Measurements from ENCODE around the gene OR8D4.

OR8D4 gene

DNA sequence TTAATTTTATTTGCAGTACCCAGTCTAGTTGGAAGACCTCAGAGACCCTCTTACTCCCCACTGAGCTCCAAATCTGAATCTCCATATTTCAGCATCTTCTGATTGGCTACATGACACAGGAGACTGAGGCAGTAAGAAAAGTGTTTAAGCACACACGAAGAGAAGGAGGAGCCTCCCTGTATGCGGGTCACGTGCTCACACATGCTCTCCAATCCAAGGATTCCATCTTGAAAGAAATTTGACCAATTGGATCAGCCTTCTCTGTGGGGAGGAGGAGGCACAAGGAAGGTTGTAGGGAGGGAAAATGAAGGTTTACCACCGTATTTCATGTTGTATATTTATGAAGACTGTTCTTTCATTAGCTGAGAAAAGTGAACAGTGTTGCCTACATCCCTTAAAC, 40.4 kb downstream of the OR8D4 start:
- TF ChIP-seq ZNF266 (tag by site-specific recombination; IDR thresholded peaks at IDR 0.05; ENCODE audit: low read depth): no peak
- no peak for TF ChIP-seq YY1 (tag by site-specific recombination; IDR thresholded peaks at IDR 0.05)
- TF ChIP-seq, protein P1, sequence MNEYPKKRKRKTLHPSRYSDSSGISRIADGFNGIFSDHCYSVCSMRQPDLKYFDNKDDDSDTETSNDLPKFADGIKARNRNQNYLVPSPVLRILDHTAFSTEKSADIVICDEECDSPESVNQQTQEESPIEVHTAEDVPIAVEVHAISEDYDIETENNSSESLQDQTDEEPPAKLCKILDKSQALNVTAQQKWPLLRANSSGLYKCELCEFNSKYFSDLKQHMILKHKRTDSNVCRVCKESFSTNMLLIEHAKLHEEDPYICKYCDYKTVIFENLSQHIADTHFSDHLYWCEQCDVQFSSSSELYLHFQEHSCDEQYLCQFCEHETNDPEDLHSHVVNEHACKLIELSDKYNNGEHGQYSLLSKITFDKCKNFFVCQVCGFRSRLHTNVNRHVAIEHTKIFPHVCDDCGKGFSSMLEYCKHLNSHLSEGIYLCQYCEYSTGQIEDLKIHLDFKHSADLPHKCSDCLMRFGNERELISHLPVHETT (tag by site-specific recombination; IDR thresholded peaks at IDR 0.05): no peak
- no peak for TF ChIP-seq ZNF549 (tag by site-specific recombination; IDR thresholded peaks at IDR 0.05)
- TF ChIP-seq, protein P2, sequence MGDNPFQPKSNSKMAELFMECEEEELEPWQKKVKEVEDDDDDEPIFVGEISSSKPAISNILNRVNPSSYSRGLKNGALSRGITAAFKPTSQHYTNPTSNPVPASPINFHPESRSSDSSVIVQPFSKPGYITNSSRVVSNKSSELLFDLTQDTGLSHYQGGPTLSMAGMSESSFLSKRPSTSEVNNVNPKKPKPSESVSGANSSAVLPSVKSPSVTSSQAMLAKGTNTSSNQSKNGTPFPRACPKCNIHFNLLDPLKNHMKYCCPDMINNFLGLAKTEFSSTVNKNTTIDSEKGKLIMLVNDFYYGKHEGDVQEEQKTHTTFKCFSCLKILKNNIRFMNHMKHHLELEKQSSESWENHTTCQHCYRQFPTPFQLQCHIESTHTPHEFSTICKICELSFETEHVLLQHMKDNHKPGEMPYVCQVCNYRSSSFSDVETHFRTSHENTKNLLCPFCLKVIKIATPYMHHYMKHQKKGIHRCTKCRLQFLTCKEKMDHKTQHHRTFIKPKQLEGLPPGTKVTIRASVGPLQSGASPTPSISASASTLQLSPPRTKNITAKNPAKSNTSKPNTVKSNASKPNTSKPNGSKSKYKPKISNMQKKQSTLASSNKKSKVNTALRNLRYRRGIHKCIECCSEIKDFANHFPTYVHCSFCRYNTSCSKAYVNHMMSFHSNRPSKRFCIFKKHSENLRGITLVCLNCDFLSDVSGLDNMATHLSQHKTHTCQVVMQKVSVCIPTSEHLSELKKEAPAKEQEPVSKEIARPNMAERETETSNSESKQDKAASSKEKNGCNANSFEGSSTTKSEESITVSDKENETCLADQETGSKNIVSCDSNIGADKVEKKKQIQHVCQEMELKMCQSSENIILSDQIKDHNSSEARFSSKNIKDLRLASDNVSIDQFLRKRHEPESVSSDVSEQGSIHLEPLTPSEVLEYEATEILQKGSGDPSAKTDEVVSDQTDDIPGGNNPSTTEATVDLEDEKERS (tag by site-specific recombination; IDR thresholded peaks at IDR 0.05): no peak
- TF ChIP-seq, protein P3, sequence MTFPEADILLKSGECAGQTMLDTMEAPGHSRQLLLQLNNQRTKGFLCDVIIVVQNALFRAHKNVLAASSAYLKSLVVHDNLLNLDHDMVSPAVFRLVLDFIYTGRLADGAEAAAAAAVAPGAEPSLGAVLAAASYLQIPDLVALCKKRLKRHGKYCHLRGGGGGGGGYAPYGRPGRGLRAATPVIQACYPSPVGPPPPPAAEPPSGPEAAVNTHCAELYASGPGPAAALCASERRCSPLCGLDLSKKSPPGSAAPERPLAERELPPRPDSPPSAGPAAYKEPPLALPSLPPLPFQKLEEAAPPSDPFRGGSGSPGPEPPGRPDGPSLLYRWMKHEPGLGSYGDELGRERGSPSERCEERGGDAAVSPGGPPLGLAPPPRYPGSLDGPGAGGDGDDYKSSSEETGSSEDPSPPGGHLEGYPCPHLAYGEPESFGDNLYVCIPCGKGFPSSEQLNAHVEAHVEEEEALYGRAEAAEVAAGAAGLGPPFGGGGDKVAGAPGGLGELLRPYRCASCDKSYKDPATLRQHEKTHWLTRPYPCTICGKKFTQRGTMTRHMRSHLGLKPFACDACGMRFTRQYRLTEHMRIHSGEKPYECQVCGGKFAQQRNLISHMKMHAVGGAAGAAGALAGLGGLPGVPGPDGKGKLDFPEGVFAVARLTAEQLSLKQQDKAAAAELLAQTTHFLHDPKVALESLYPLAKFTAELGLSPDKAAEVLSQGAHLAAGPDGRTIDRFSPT (tag by site-specific recombination; IDR thresholded peaks at IDR 0.05): no peak
- no peak for TF ChIP-seq ZNF157 (tag by site-specific recombination; IDR thresholded peaks at IDR 0.05)
- TF ChIP-seq WT1 (tag by site-specific recombination; IDR thresholded peaks at IDR 0.05): no peak
- no peak for TF ChIP-seq ZFP69B (tag by site-specific recombination; IDR thresholded peaks at IDR 0.05)
- TF ChIP-seq, protein P4, sequence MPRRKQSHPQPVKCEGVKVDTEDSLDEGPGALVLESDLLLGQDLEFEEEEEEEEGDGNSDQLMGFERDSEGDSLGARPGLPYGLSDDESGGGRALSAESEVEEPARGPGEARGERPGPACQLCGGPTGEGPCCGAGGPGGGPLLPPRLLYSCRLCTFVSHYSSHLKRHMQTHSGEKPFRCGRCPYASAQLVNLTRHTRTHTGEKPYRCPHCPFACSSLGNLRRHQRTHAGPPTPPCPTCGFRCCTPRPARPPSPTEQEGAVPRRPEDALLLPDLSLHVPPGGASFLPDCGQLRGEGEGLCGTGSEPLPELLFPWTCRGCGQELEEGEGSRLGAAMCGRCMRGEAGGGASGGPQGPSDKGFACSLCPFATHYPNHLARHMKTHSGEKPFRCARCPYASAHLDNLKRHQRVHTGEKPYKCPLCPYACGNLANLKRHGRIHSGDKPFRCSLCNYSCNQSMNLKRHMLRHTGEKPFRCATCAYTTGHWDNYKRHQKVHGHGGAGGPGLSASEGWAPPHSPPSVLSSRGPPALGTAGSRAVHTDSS (tag by site-specific recombination; IDR thresholded peaks at IDR 0.05): no peak
- TF ChIP-seq IKZF3 (tag by site-specific recombination; IDR thresholded peaks at IDR 0.05): no peak
- no peak for TF ChIP-seq ZNF391 (tag by site-specific recombination; IDR thresholded peaks at IDR 0.05; ENCODE audit: borderline replicate concordance, low read depth)
- TF ChIP-seq ZNF830 (tag by site-specific recombination; IDR thresholded peaks at IDR 0.05; ENCODE audit: low read depth): no peak
- no peak for TF ChIP-seq YY2 (tag by site-specific recombination; IDR thresholded peaks at IDR 0.05)
- no peak for TF ChIP-seq ZEB2 (tag by site-specific recombination; IDR thresholded peaks at IDR 0.05)
- TF ChIP-seq, protein P5, sequence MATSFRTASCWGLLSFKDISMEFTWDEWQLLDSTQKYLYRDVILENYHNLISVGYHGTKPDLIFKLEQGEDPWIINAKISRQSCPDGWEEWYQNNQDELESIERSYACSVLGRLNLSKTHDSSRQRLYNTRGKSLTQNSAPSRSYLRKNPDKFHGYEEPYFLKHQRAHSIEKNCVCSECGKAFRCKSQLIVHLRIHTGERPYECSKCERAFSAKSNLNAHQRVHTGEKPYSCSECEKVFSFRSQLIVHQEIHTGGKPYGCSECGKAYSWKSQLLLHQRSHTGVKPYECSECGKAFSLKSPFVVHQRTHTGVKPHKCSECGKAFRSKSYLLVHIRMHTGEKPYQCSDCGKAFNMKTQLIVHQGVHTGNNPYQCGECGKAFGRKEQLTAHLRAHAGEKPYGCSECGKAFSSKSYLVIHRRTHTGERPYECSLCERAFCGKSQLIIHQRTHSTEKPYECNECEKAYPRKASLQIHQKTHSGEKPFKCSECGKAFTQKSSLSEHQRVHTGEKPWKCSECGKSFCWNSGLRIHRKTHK (tag by site-specific recombination; IDR thresholded peaks at IDR 0.05): no peak
- no peak for TF ChIP-seq ZNF521 (tag by site-specific recombination; IDR thresholded peaks at IDR 0.05)
- no peaks in the 10 kb centered on the region for H3K4me1 ChIP-seq (ENCODE audit: control insufficient read depth, insufficient read depth, low read length)
- no peaks in the 10 kb centered on the region for H3K36me3 ChIP-seq (ENCODE audit: control insufficient read depth in 2 of 2, insufficient read depth in 1 of 2, low read length in 2 of 2)
- H3K4me3 ChIP-seq (ENCODE audit: low read depth, low read length): no peak overlapping the region
- no peaks in the 10 kb centered on the region for H3K9me3 ChIP-seq (ENCODE audit: control insufficient read depth, insufficient read depth, low read depth, low read length)
- POLR2A ChIA-PET: no interaction called here
- CTCF ChIA-PET: no interaction called here
- no peak overlapping the region for H3K27ac ChIP-seq (ENCODE audit: extremely low read depth, low read depth, low read length)
